ENCODE data around the gene UBA5.

Gene UBA5

DNA sequence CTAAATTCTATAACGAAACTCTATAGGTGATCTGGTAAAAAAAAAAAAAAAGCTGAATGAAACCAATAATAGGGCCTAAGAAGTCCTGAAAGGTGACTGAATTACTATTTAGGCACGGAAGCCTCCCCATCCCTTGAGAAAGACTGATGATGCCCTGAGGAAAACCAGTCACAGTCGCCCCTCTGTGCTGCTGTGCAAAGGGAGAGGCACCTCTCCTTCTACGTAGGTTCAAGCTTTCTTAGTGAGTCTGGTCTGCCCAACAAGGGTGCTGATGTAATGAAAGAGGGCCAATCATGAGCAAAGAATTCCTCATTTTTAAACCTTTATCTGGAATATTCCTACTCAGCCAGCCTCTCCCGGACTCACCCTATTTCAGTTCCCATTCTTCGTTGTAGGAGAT, 50.2 kb downstream of the UBA5 start:
- Histone ChIP-seq H3K27me3 (ENCODE audit: control insufficient read depth, insufficient read depth, low read length) (no peaks in the 10 kb centered on the region), H3K4me1 (ENCODE audit: control insufficient read depth, insufficient read depth, low read length) (no peaks in the 10 kb centered on the region), H3K36me3 (ENCODE audit: control insufficient read depth, insufficient read depth, low read length) (peaks cover 2% of the 10 kb centered on the region; the same call in 1 of the 2 replicates), H3K9me3 (ENCODE audit: control insufficient read depth, insufficient read depth, low read length) (no peaks in the 10 kb centered on the region), H3K27ac (ENCODE audit: low read length) (no peak overlapping the region), H3K4me3 (ENCODE audit: low read length) (no peak overlapping the region)
- no CpG with 5 or more reads among the region's 6 CpGs for WGBS (ENCODE audit: insufficient coverage, insufficient read length)
- DNase-seq (ENCODE audit: low read depth, low spot score) = no peak

GRCh38 chr3:132713977-132714727, 54.0 kb downstream of the UBA5 start:
- Histone ChIP-seq H3K4me3 (ENCODE audit: low read length) (no peak overlapping the region), H3K27me3 (ENCODE audit: control insufficient read depth, insufficient read depth, low read length) (no peaks in the 10 kb centered on the region), H3K9me3 (ENCODE audit: control insufficient read depth, insufficient read depth, low read length) (no peaks in the 10 kb centered on the region), H3K27ac (ENCODE audit: low read length) (no peak overlapping the region), H3K4me1 (ENCODE audit: control insufficient read depth, insufficient read depth, low read length) (no peaks in the 10 kb centered on the region), H3K36me3 (ENCODE audit: control insufficient read depth, insufficient read depth, low read length) (no peaks in the 10 kb centered on the region)
- WGBS (ENCODE audit: insufficient coverage, insufficient read length) = no CpG with 5 or more reads among the region's 5 CpGs
- DNase-seq (ENCODE audit: low read depth, low spot score) = no peak

- Histone ChIP-seq H3K4me3 (ENCODE audit: low read length) (no peak overlapping the region), H3K9me3 (ENCODE audit: control insufficient read depth, insufficient read depth, low read length) (no peaks in the 10 kb centered on the region), H3K4me1 (ENCODE audit: control insufficient read depth, insufficient read depth, low read length) (no peaks in the 10 kb centered on the region), H3K27me3 (ENCODE audit: control insufficient read depth, insufficient read depth, low read length) (no peaks in the 10 kb centered on the region), H3K36me3 (ENCODE audit: control insufficient read depth, insufficient read depth, low read length) (no peaks in the 10 kb centered on the region), H3K27ac (ENCODE audit: low read length) (no peak overlapping the region)
- DNase-seq (ENCODE audit: low read depth, low spot score) = no peak
Observed at GRCh38 chr3:132716372-132716771, 56.2 kb downstream of the UBA5 start.

GRCh38 chr3:132720228-132720627, 60.1 kb downstream of the UBA5 start:
- H3K9me3 ChIP-seq (ENCODE audit: control insufficient read depth, insufficient read depth, low read length) = no peaks in the 10 kb centered on the region
- H3K27ac ChIP-seq (ENCODE audit: low read length) = no peak overlapping the region
- no peaks in the 10 kb centered on the region for H3K4me1 ChIP-seq (ENCODE audit: control insufficient read depth, insufficient read depth, low read length)
- H3K4me3 ChIP-seq (ENCODE audit: low read length) = no peak overlapping the region
- no peak for DNase-seq (ENCODE audit: low read depth, low spot score)
- no peaks in the 10 kb centered on the region for H3K36me3 ChIP-seq (ENCODE audit: control insufficient read depth, insufficient read depth, low read length)
- H3K27me3 ChIP-seq (ENCODE audit: control insufficient read depth, insufficient read depth, low read length) = no peaks in the 10 kb centered on the region
- WGBS (ENCODE audit: insufficient coverage, insufficient read length) = no CpG with 5 or more reads among the region's 6 CpGs

DNA sequence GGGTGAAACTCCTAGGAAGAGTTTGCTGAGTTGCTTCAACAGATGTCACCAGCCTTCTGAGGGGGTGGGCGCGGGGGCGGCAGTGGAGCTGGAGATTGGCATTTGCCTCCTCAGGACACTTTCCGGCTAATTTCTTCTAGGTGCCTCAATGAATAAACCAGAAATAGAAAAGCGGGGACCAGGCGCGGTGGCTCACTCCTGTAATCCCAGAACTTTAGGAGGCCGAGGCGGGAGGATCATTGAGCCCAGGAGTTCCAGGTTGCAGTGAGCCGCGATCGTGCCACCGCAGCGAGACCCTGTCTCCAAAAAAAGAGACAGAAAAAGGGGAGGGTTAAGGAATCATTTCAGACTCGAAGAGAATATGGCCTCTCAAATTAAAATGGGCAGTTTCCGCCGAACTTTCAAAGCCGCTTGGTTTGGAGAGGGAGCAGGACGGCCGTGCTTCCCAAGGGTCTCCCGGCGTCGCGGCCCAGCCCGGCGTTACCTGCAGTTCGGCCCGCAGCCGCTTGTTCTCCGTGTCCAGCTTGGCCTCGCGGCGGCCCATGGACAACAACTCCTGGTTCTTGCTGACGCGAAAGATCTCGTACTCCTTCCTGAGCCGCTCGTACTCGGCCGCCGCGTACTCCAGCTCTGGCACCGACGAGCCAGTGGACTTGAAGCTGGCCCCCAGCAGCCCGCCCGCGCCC, 61.5 kb downstream of the UBA5 start:
- Histone ChIP-seq H3K4me1 (ENCODE audit: control insufficient read depth, insufficient read depth, low read length) (no peaks in the 10 kb centered on the region), H3K27ac (ENCODE audit: low read length) (no peak overlapping the region), H3K4me3 (ENCODE audit: low read length) (peak overlapping the region; percentile 93), H3K36me3 (ENCODE audit: control insufficient read depth, insufficient read depth, low read length) (no peaks in the 10 kb centered on the region), H3K9me3 (ENCODE audit: control insufficient read depth, insufficient read depth, low read length) (no peaks in the 10 kb centered on the region), H3K27me3 (ENCODE audit: control insufficient read depth, insufficient read depth, low read length) (no peaks in the 10 kb centered on the region)
- no CpG with 5 or more reads among the region's 47 CpGs for WGBS (ENCODE audit: insufficient coverage, insufficient read length)
- no peak for DNase-seq (ENCODE audit: low read depth, low spot score)

- WGBS (ENCODE audit: insufficient coverage, insufficient read length) = no CpG with 5 or more reads among the region's 96 CpGs
- H3K27ac ChIP-seq (ENCODE audit: low read length) = no peak within 1 kb of the TSS
- no peak for DNase-seq (ENCODE audit: low read depth, low spot score)
- no peaks in the 10 kb centered on the region for H3K36me3 ChIP-seq (ENCODE audit: control insufficient read depth, insufficient read depth, low read length)
- no peaks in the 10 kb centered on the region for H3K4me1 ChIP-seq (ENCODE audit: control insufficient read depth, insufficient read depth, low read length)
- no peaks in the 10 kb centered on the region for H3K27me3 ChIP-seq (ENCODE audit: control insufficient read depth, insufficient read depth, low read length)
- no peaks in the 10 kb centered on the region for H3K9me3 ChIP-seq (ENCODE audit: control insufficient read depth, insufficient read depth, low read length)
- peak within 1 kb of the TSS; percentile 100 for H3K4me3 ChIP-seq (ENCODE audit: low read length)
Observed at GRCh38 chr3:132722165-132723023, 62.3 kb downstream of the UBA5 start, which contains the start of gene NPHP3. NPHP3 (minus strand) TSS chr3:132722409; CDS start chr3:132722355, 54 bp downstream.

DNA sequence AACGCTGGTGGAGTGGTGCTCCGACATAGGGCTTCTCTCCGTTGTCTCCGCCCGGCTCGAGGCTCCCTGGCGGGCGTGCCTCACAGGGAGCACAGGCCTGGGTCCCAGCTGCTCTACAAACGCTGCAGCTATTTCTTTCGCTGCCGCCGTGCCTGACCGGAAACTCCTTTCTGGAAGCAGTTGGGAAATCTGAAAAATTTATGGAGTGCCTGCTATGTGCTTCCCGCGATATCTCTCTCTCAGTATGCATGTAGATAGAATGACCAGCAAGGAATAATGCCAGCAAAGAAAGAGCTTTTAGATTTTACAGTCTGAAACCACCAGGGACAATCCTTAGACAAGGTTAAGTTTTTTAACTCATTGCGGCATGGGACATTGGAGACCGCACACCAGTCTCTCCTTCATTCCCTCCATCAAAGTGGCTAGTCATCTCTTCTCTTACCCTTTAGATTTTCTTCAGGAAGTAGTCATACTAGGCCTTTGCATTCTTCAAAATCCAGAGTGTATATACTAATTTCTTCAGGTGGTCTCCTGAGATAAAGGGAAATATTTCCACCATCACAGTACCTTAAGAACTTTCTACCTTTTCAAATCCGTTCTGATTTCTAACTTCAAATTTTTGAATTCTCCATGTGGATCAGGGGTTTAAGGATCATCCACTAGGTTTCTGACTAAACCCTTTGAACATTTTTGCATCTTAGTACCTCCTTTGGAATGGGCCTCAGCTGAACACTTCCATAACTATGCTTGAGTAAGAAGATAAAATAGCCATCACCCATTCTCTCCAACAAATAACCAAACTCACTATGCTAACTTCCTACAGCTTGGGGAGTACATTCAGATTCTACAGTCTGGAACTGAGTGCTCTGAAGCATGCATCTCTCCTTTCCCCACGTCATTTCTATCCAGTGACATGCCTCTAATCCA, 63.2 kb downstream of the UBA5 start:
- no CpG with 5 or more reads among the region's 19 CpGs for WGBS (ENCODE audit: insufficient coverage, insufficient read length)

DNA sequence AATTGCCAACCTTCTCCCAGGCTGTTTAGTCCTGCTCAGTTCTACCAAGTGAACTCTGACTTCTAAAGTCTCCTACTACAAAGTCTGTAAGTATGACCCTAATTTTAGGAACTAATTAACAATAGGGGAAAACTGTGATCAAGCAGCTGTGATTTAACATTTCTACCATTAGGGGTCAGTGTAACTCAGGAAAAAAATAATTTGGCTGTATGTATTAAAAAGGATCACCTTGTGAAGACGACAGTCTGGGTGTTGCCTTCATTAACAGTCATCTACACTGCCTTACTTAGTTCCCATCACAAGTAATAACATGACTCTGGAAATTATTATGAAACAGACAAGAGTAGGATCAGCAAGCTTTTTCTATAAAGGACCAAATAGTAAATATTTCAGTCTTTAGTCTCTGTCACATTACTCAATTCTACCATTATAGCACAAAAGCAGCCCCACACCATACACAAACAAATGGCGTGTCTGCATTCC, 66.3 kb downstream of the UBA5 start:
- no CpG with 5 or more reads among the region's 2 CpGs for WGBS (ENCODE audit: insufficient coverage, insufficient read length)

More for the DNA sequence above, 63.2 kb downstream of the UBA5 start:
- no peaks in the 10 kb centered on the region for H3K9me3 ChIP-seq (ENCODE audit: control insufficient read depth, insufficient read depth, low read length)
- H3K4me1 ChIP-seq (ENCODE audit: control insufficient read depth, insufficient read depth, low read length) = no peaks in the 10 kb centered on the region
- no peak for DNase-seq (ENCODE audit: low read depth, low spot score)
- H3K4me3 ChIP-seq (ENCODE audit: low read length) = peak overlapping the region; percentile 100
- no peaks in the 10 kb centered on the region for H3K36me3 ChIP-seq (ENCODE audit: control insufficient read depth, insufficient read depth, low read length)
- H3K27me3 ChIP-seq (ENCODE audit: control insufficient read depth, insufficient read depth, low read length) = no peaks in the 10 kb centered on the region
- no peak overlapping the region for H3K27ac ChIP-seq (ENCODE audit: low read length)

More for the DNA sequence above, 66.3 kb downstream of the UBA5 start:
- H3K4me1 ChIP-seq (ENCODE audit: control insufficient read depth, insufficient read depth, low read length) = no peaks in the 10 kb centered on the region; the same call in 1 of the 2 replicates
- no peaks in the 10 kb centered on the region for H3K36me3 ChIP-seq (ENCODE audit: control insufficient read depth, insufficient read depth, low read length)
- no peaks in the 10 kb centered on the region for H3K9me3 ChIP-seq (ENCODE audit: control insufficient read depth, insufficient read depth, low read length)
- DNase-seq (ENCODE audit: low read depth, low spot score) = no peak
- H3K27me3 ChIP-seq (ENCODE audit: control insufficient read depth, insufficient read depth, low read length) = no peaks in the 10 kb centered on the region
- H3K4me3 ChIP-seq (ENCODE audit: low read length) = no peak overlapping the region
- no peak overlapping the region for H3K27ac ChIP-seq (ENCODE audit: low read length)
